ENCODE results near the gene COTL1.

Gene COTL1

GRCh38 chr16:84589975-84590719 is 27.7 kb downstream of the COTL1 start:
- TF ChIP-seq POLR2A (IDR thresholded peaks at IDR 0.05; ENCODE audit: low read length): no peak
- TF ChIP-seq GATA1 (IDR thresholded peaks at IDR 0.05; ENCODE audit: low read depth, low read length): no peak
- DNase-seq: no peak

- TF ChIP-seq GATA1 (IDR thresholded peaks at IDR 0.05; ENCODE audit: low read depth, low read length): no peak
- no peak for TF ChIP-seq POLR2A (IDR thresholded peaks at IDR 0.05; ENCODE audit: low read length)
- no peak for DNase-seq
Observed at GRCh38 chr16:84588991-84589390, 28.9 kb downstream of the COTL1 start.

- TF ChIP-seq GATA1 (IDR thresholded peaks at IDR 0.05; ENCODE audit: low read depth, low read length) (no peak), POLR2A (IDR thresholded peaks at IDR 0.05; ENCODE audit: low read length) (no peak)
- no peak for DNase-seq
Observed at GRCh38 chr16:84585886-84586285, 32.0 kb downstream of the COTL1 start.

GRCh38 chr16:84585467-84585866 is 32.4 kb downstream of the COTL1 start:
- TF ChIP-seq GATA1 (IDR thresholded peaks at IDR 0.05; ENCODE audit: low read depth, low read length) (no peak), POLR2A (IDR thresholded peaks at IDR 0.05; ENCODE audit: low read length) (no peak)
- no peak for DNase-seq

- TF ChIP-seq GATA1 (IDR thresholded peaks at IDR 0.05; ENCODE audit: low read depth, low read length): no peak
- no peak for DNase-seq
Observed at GRCh38 chr16:84584678-84585077, 33.2 kb downstream of the COTL1 start.

GRCh38 chr16:84583995-84584394 is 33.9 kb downstream of the COTL1 start:
- DNase-seq: no peak
- no peak for TF ChIP-seq POLR2A (IDR thresholded peaks at IDR 0.05; ENCODE audit: low read length)

GRCh38 chr16:84582958-84583516 is 34.8 kb downstream of the COTL1 start:
- DNase-seq: no peak

GRCh38 chr16:84581158-84581557 is 36.7 kb downstream of the COTL1 start:
- TF ChIP-seq GATA1 (IDR thresholded peaks at IDR 0.05; ENCODE audit: low read depth, low read length): no peak
- no peak for TF ChIP-seq POLR2A (IDR thresholded peaks at IDR 0.05; ENCODE audit: low read length)
- DNase-seq: no peak

More at GRCh38 chr16:84582958-84583516, 34.8 kb downstream of the COTL1 start:
- TF ChIP-seq GATA1 (IDR thresholded peaks at IDR 0.05; ENCODE audit: low read depth, low read length): no peak
- TF ChIP-seq POLR2A (IDR thresholded peaks at IDR 0.05; ENCODE audit: low read length): no peak

- DNase-seq: no peak
Observed at GRCh38 chr16:84579936-84580335, 37.9 kb downstream of the COTL1 start.

GRCh38 chr16:84578538-84579126 is 39.2 kb downstream of the COTL1 start:
- DNase-seq: no peak
- TF ChIP-seq GATA1 (IDR thresholded peaks at IDR 0.05; ENCODE audit: low read depth, low read length): no peak

More at GRCh38 chr16:84579936-84580335, 37.9 kb downstream of the COTL1 start:
- TF ChIP-seq POLR2A (IDR thresholded peaks at IDR 0.05; ENCODE audit: low read length) (no peak), GATA1 (IDR thresholded peaks at IDR 0.05; ENCODE audit: low read depth, low read length) (no peak)

GRCh38 chr16:84577034-84577803 is 40.7 kb downstream of the COTL1 start:
- no peak for DNase-seq
- TF ChIP-seq GATA1 (IDR thresholded peaks at IDR 0.05; ENCODE audit: low read depth, low read length) (no peak), POLR2A (IDR thresholded peaks at IDR 0.05; ENCODE audit: low read length) (no peak)

GRCh38 chr16:84575914-84576313 is 42.0 kb downstream of the COTL1 start:
- TF ChIP-seq GATA1 (IDR thresholded peaks at IDR 0.05; ENCODE audit: low read depth, low read length): no peak
- TF ChIP-seq POLR2A (IDR thresholded peaks at IDR 0.05; ENCODE audit: low read length): no peak
- no peak for DNase-seq

GRCh38 chr16:84574191-84574590 is 43.7 kb downstream of the COTL1 start:
- no peak for DNase-seq
- TF ChIP-seq GATA1 (IDR thresholded peaks at IDR 0.05; ENCODE audit: low read depth, low read length): no peak
- TF ChIP-seq POLR2A (IDR thresholded peaks at IDR 0.05; ENCODE audit: low read length): no peak

GRCh38 chr16:84572096-84572495 is 45.8 kb downstream of the COTL1 start:
- DNase-seq: no peak
- TF ChIP-seq GATA1 (IDR thresholded peaks at IDR 0.05; ENCODE audit: low read depth, low read length) (no peak), POLR2A (IDR thresholded peaks at IDR 0.05; ENCODE audit: low read length) (no peak)
